ENCODE measurements around the gene TDG.
"Not testable (repeated sequence)": the region's sequence is repeated elsewhere in the genome, so short reads cannot be mapped to it uniquely, and the experiment has no call there.

Gene TDG

DNA sequence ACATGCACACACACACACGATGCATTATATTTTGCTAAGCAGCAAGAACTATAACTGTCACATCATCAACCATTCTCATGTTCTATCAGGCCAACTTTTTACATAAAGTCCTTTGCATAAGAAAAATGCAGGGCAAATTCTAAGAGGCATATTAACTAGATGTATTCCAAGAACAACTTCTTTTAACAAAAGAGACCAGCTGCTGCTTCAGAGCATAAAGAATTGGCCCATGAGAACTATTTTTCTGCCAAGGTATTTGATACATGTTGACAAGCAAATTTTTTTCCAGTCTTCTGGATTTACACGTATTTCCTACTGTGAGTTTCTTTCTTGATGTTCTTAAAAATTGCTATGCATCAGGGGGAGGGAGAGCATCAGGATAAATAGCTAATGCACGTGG lies 57.1 kb downstream of the TDG start:
- Mint-ChIP-seq H3K4me3 (no peak overlapping the region), H3K27me3 (ENCODE audit: low read depth) (peaks cover 33% of the 10 kb centered on the region), H3K4me1 (ENCODE audit: low read depth) (no peaks in the 10 kb centered on the region), H3K27ac (no peak overlapping the region), H3K9me3 (no peaks in the 10 kb centered on the region), H3K36me3 (ENCODE audit: low read depth) (no peaks in the 10 kb centered on the region)

DNA sequence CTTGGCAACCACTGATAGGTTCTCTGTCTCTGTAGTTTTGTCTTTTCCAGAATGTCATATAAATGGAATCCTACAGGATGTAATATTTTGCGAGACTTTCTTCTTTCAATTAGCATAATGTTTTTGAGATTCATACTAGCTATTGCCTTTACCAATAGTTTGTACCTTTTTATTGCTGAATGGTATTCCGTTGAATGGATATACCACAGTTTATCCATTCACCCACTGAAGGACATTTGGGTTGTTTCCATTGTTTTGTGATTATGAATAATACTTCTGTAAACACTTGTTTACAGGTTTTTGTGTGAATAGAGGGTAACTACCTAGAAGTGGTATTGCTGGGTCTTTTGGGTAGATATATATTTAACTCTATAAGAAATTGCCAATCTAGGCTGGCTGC lies 58.0 kb downstream of the TDG start:
- H3K27me3 Mint-ChIP-seq (ENCODE audit: low read depth), result peaks cover 37% of the 10 kb centered on the region
- H3K4me1 Mint-ChIP-seq (ENCODE audit: low read depth), result no peaks in the 10 kb centered on the region
- H3K4me3 Mint-ChIP-seq, result no peak overlapping the region
- H3K27ac Mint-ChIP-seq, result no peak overlapping the region
- no peaks in the 10 kb centered on the region for H3K9me3 Mint-ChIP-seq
- no peaks in the 10 kb centered on the region for H3K36me3 Mint-ChIP-seq (ENCODE audit: low read depth)

DNA sequence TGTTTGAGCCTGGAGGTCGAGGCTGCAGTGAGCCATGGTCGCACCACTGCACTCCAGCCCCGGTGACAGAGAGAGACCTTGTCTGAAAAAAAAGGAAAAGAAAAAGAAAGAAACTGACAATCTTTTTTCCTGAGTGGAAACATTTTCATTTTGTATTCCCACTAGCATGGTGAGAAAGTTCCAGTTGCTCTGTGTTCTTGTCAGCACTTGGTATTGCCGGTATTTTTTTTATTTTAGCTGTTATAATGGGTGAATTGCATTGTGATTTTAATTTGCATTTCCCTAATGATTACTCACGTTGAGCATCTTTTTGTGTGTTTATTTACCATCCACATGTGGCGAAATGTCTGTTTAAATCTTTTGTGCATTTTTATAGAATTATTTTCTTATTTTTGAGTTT lies 58.7 kb downstream of the TDG start:
- Mint-ChIP-seq H3K27ac (no peak overlapping the region), H3K4me3 (no peak overlapping the region), H3K27me3 (ENCODE audit: low read depth) (peaks cover 36% of the 10 kb centered on the region), H3K9me3 (no peaks in the 10 kb centered on the region), H3K36me3 (ENCODE audit: low read depth) (no peaks in the 10 kb centered on the region), H3K4me1 (ENCODE audit: low read depth) (no peaks in the 10 kb centered on the region)

DNA sequence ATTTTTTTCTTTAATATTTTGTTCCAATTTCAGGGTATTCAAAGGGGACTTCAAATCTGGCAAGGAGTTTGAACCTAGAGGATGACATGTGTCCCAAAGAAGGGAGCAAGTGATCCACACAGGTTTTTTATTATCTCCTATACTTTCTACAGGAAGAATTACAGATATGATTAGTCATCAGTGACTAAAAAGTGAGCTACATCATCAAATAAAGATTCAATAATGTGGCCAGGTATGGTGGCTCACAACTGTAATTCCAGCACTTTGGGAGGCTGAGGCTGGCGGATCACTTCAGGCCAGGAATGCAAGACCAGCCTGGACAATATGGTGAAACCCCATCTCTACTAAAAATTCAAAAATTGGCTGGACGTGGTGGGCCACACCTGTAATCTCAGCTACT lies 60.1 kb downstream of the TDG start:
- H3K4me1 Mint-ChIP-seq (ENCODE audit: low read depth), result no peaks in the 10 kb centered on the region
- no peak overlapping the region for H3K27ac Mint-ChIP-seq
- H3K36me3 Mint-ChIP-seq (ENCODE audit: low read depth), result no peaks in the 10 kb centered on the region
- H3K9me3 Mint-ChIP-seq, result no peaks in the 10 kb centered on the region
- H3K27me3 Mint-ChIP-seq (ENCODE audit: low read depth), result peaks cover 30% of the 10 kb centered on the region
- H3K4me3 Mint-ChIP-seq, result no peak overlapping the region

DNA sequence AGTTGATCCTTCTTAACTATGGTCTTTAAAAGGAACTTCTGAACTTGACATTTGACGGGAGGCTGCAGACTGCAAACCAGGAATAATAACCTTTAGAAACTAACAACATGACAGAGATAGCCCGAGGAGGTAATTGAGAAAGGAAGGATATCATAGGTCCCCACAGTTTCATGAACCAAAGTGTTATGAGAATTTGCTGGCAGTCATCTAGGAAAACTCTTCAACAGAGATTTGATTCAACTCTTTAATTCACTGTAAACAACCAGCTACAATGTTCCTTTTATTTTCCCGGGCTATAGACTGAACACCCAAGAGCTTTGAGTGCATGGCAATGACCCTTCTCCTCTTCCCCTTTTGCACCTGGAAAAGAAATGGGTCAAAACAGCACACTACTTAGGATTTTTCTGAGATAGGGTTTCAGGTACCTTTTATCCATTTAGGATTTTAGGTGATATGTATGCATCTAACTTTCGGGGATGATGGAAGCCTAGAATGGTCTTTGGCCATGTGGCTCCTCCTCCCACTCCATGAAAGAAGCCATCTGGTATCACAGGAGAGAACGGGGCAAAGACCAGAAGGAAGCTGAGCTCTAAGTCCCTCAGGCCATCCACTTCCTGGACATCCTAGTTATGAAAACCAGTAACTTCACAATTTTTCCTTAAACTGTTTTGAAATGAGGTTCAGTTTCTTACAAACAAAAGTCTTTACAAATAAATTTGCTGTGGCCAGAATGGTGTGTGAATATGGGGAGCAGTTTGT lies 61.3 kb downstream of the TDG start:
- H3K27ac Mint-ChIP-seq, result no peak overlapping the region
- no peaks in the 10 kb centered on the region for H3K4me1 Mint-ChIP-seq (ENCODE audit: low read depth)
- H3K27me3 Mint-ChIP-seq (ENCODE audit: low read depth), result peaks cover 22% of the 10 kb centered on the region
- H3K4me3 Mint-ChIP-seq, result no peak overlapping the region
- H3K36me3 Mint-ChIP-seq (ENCODE audit: low read depth), result no peaks in the 10 kb centered on the region
- no peaks in the 10 kb centered on the region for H3K9me3 Mint-ChIP-seq

DNA sequence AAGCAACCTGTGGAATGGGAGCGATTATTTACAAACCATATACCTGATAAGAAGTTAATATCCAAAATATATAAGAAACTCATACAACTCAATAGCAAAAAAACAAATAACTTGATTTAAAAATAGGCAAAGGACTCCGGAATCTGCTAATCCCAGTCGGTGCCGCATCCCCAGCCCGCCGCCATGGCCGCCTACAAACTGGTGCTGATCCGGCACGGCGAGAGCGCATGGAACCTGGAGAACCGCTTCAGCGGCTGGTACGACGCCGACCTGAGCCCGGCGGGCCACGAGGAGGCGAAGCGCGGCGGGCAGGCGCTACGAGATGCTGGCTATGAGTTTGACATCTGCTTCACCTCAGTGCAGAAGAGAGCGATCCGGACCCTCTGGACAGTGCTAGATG lies 64.9 kb downstream of the TDG start:
- not testable (repeated sequence) for H3K27ac Mint-ChIP-seq; H3K9me3 Mint-ChIP-seq; H3K4me1 Mint-ChIP-seq (ENCODE audit: low read depth); H3K36me3 Mint-ChIP-seq (ENCODE audit: low read depth); H3K4me3 Mint-ChIP-seq
- H3K27me3 Mint-ChIP-seq (ENCODE audit: low read depth), result peaks cover 29% of the 10 kb centered on the region

DNA sequence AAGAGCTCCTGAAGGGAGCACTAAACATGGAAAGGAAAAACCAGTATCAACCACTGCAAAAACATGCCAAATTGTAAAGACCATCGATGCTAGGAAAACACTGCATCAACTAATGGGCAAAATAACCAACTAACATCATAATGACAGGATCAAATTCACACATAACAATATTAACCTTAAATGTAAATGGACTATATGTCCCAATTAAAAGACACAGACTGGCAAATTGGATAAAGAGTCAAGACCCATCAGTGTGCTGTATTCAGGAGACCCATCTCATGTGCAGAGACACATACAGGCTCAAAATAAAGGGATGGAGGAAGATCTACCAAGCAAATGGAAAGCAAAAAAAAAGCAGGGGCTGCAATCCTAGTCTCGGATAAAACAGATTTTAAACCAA lies 70.5 kb downstream of the TDG start:
- not testable (repeated sequence) for H3K4me1 Mint-ChIP-seq (ENCODE audit: low read depth); H3K9me3 Mint-ChIP-seq; H3K4me3 Mint-ChIP-seq; H3K27ac Mint-ChIP-seq; H3K36me3 Mint-ChIP-seq (ENCODE audit: low read depth)
- H3K27me3 Mint-ChIP-seq (ENCODE audit: low read depth), result peaks cover 33% of the 10 kb centered on the region
